ENCODE data around the gene ATF4. TPM values are rescaled to one million over a fixed set of nuclear protein-coding genes. Genes with fewer than 3 reads are reported as not detected.

ATF4 gene
- total and polyA plus RNA-seq, 12 donors: 207 to 1,513 (median 346) TPM

GRCh38 chr22:39489094-39490068 is 31.0 kb upstream of the ATF4 start:
- Histone ChIP-seq H3K4me1 (replicated peaks in 1 of 2) (peaks cover 0 to 5% of the 10 kb centered on the region in 2 donors), H3K36me3 (replicated peaks in 1 of 2) (no peaks in the 10 kb centered on the region), H3K27ac (no peak overlapping the region), H3K4me3 (no peak overlapping the region), H3K27me3 (no peaks in the 10 kb centered on the region), H3K9me3 (replicated peaks in 1 of 3) (no peaks in the 10 kb centered on the region)
- 65 to 83% (median 72%) methylated on average over 12 to 17 of the region's 17 CpGs for WGBS, 4 donors
- TF ChIP-seq POLR2A (IDR thresholded peaks at IDR 0.05): no peak
- no peak for TF ChIP-seq CTCF (IDR thresholded peaks at IDR 0.05)
- intact Hi-C loops (cut with DNase I): loop anchor here (5.0 to 10.0 kb wide), 4 partner anchors 38 to 315 kb away; no protein-coding TSS in a partner anchor
- DNase-seq: no peak

- H3K4me1 ChIP-seq (replicated peaks in 1 of 2): peaks cover 0 to 5% of the 10 kb centered on the region in 2 donors
- H3K27me3 ChIP-seq: no peaks in the 10 kb centered on the region
- WGBS, 4 donors: 38 to 42% (median 39%) methylated on average over 9 to 13 of the region's 13 CpGs
- no peak overlapping the region for H3K4me3 ChIP-seq
- H3K36me3 ChIP-seq (replicated peaks in 1 of 2): no peaks in the 10 kb centered on the region
- no peak overlapping the region for H3K27ac ChIP-seq
- no peaks in the 10 kb centered on the region for H3K9me3 ChIP-seq (replicated peaks in 1 of 3)
- TF ChIP-seq POLR2A (IDR thresholded peaks at IDR 0.05) (no peak), CTCF (IDR thresholded peaks at IDR 0.05) (no peak)
- DNase-seq: peak; percentile 78 to 93 (median 87)
- intact Hi-C loops (cut with DNase I): loop anchor here (5.0 to 10.0 kb wide), 4 partner anchors 37 to 315 kb away; no protein-coding TSS in a partner anchor
These were observed 30.1 kb upstream of the ATF4 start for GRCh38 chr22:39490135-39490798.

GRCh38 chr22:39490966-39491680 is 29.2 kb upstream of the ATF4 start:
- H3K27me3 ChIP-seq: no peaks in the 10 kb centered on the region
- H3K9me3 ChIP-seq (replicated peaks in 1 of 3): no peaks in the 10 kb centered on the region
- no peaks in the 10 kb centered on the region for H3K36me3 ChIP-seq (replicated peaks in 1 of 2)
- TF ChIP-seq CTCF (IDR thresholded peaks at IDR 0.05) (no peak), POLR2A (IDR thresholded peaks at IDR 0.05) (no peak)
- H3K4me3 ChIP-seq: no peak overlapping the region
- no peak for DNase-seq
- no peak overlapping the region for H3K27ac ChIP-seq
- 71 to 75% (median 72%) methylated on average over 6 to 9 of the region's 9 CpGs for whole genome bisulfite sequencing, 4 donors
- intact Hi-C loops (cut with DNase I): loop anchor here (5.0 to 10.0 kb wide), 4 partner anchors 36 to 316 kb away; no protein-coding TSS in a partner anchor
- H3K4me1 ChIP-seq (replicated peaks in 1 of 2): peaks cover 0 to 5% of the 10 kb centered on the region in 2 donors
